Measurements from ENCODE around the gene NCK2. TPM values are rescaled to one million over a fixed set of nuclear protein-coding genes. Genes with fewer than 3 reads are reported as not detected.
A peak's percentile ranks its signal among the peaks of the same experiment; 100 is the strongest.

The NCK2 gene
- total and polyA plus RNA-seq, 2 of the 13 experiments (the other 11 are each of a cell fraction or from before 2014, with no cell fraction given) = 14.8 to 23.5 TPM

DNA sequence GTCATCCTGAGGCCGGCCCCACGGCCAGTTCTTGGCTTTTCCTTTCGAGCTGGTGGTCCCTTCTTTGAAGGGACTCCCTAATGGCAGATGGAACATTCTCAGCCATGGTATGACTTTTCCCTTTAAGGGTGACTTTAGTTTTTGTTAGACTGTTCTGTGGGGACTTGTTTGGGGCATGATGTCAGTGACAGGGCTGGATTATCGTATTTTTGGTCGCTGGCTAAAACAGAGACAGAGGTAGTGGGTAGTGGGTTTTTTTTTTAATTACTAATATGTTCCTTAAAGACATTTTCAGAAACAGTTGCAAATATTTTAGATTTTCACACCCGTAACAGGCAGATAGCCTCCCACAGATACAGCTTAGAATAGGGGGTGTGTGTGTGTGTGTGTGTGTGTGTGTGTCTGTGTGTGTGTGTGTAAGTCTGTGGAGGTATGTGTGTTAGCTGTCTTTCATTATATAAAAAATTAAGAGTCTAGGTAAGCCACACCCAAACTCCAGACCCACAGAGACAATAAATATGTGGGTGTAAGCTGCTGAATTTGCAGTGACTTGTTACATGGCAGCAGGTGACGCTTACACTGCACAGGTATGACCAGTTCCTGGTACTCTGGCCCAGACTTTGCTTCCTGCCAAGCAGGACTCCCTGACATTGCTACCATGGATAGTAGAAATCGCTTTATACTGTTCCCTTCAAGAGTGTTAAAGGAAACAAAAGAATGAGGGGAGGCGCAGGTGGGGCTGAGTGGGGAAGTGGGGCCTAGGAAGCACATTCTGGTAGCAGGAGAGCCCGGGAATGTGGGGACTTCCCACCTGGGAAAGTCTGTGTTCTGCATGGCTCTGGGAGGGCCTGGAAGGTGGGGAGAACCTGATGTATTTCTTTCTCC, 20.9 kb downstream of the NCK2 start:
- no peaks in the 10 kb centered on the region for H3K9me3 ChIP-seq (ENCODE audit: low read length)
- H3K4me1 ChIP-seq (ENCODE audit: insufficient read depth, low read length) = 0 out of 2 replicates have a peak, but pooled peaks cover 7% of the 10 kb centered on the region
- H3K79me2 ChIP-seq (ENCODE audit: insufficient read depth, low read length) = peaks cover 6% of the 10 kb centered on the region
- TF ChIP-seq, protein P1, sequence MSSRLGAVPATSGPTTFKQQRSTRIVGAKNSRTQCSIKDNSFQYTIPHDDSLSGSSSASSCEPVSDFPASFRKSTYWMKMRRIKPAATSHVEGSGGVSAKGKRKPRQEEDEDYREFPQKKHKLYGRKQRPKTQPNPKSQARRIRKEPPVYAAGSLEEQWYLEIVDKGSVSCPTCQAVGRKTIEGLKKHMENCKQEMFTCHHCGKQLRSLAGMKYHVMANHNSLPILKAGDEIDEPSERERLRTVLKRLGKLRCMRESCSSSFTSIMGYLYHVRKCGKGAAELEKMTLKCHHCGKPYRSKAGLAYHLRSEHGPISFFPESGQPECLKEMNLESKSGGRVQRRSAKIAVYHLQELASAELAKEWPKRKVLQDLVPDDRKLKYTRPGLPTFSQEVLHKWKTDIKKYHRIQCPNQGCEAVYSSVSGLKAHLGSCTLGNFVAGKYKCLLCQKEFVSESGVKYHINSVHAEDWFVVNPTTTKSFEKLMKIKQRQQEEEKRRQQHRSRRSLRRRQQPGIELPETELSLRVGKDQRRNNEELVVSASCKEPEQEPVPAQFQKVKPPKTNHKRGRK (CRISPR knock-in tag; IDR thresholded peaks at IDR 0.05) = no peak
- TF ChIP-seq RBAK (CRISPR knock-in tag; IDR thresholded peaks at IDR 0.05) = 0 out of 2 replicates have a peak, but pooled peaks have one; percentile 51
- H3K36me3 ChIP-seq (replicated peaks in 1 of 2; ENCODE audit: control insufficient read depth in 1 of 2, insufficient read depth in 2 of 2, low read length in 2 of 2) = no peaks in the 10 kb centered on the region
- H3K4me3 ChIP-seq (replicated peaks in 1 of 3; ENCODE audit: insufficient read depth in 1 of 3, low read depth in 2 of 3, low read length in 3 of 3) = no peak overlapping the region
- ChIA-PET POLR2A (no interaction called here), CTCF (ENCODE audit: low intra/inter-chr PET ratio, low total read pairs) (no interaction called here)
- H3K9ac ChIP-seq (ENCODE audit: insufficient read depth, low read depth, low read length) = no peak overlapping the region
- intact Hi-C loops (cut with micrococcal nuclease; ENCODE audit: unreplicated experiment) = no loop called here
- no peak overlapping the region for H3K4me2 ChIP-seq (ENCODE audit: low read depth, low read length)
- 93% methylated on average over 10 of the region's 10 CpGs for WGBS (ENCODE audit: low lambda C conversion rate)
- no peak for ATAC-seq
- H3K27ac ChIP-seq (ENCODE audit: extremely low read length, insufficient read depth, low read length) = no peak overlapping the region
- no peak for DNase-seq (ENCODE audit: low spot score)
- peaks cover 2% of the 10 kb centered on the region; the same call in 1 of the 2 replicates for H4K20me1 ChIP-seq (ENCODE audit: insufficient read depth, low read length)
- in situ Hi-C loops (cut with HindIII; ENCODE audit: extremely low pct_ligation_motif_present, low pct_unique_long_range_greater_than_20kb) = no loop called here
- no peak overlapping the region for H2AFZ ChIP-seq (ENCODE audit: low read length)
- no TSS peak for BruUV-seq (replicated peaks)
- no peak for FAIRE-seq
- no peaks in the 10 kb centered on the region for H3K27me3 ChIP-seq (ENCODE audit: control insufficient read depth in 1 of 2, insufficient read depth in 2 of 2, low read length in 2 of 2)

DNA sequence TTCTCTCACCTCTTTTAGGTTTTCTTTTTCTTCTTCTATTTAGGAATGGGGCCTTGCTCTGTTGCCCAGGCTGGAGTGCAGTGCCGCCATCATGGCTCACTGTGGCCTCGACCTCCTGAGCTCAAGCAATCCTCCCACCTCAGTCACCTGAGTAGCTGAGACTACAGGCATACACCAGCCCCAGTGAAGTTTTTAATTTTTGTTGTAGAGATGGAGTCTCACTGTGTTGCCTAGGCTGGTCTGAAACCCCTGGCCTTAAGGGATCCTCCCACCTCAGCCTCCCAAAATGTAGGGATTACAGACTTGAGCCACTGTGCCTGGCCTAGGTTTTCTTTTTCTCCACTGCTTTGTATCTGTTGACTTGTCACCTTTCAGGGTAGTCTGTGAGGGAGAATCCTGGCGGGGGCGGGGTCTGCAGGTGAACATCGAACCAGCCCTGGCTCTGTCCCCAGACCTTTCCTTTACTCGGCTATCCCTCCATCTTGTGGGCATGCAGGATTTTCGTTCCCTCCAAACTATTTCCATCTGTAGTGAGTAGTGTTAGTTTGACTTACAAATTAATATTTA, 21.7 kb downstream of the NCK2 start:
- H3K9me3 ChIP-seq (ENCODE audit: low read length) = no peaks in the 10 kb centered on the region
- peaks cover 6% of the 10 kb centered on the region for H3K79me2 ChIP-seq (ENCODE audit: insufficient read depth, low read length)
- BruUV-seq (replicated peaks) = no TSS peak
- FAIRE-seq = no peak
- ATAC-seq = no peak
- H3K27me3 ChIP-seq (ENCODE audit: control insufficient read depth in 1 of 2, insufficient read depth in 2 of 2, low read length in 2 of 2) = no peaks in the 10 kb centered on the region
- TF ChIP-seq ZNF121 (CRISPR knock-in tag; IDR thresholded peaks at IDR 0.05) (0 out of 2 replicates have a peak, but pooled peaks have one; percentile 36), AKAP8 (CRISPR knock-in tag; IDR thresholded peaks at IDR 0.05) (no peak)
- H3K27ac ChIP-seq (ENCODE audit: extremely low read length, insufficient read depth, low read length) = no peak overlapping the region
- H3K4me2 ChIP-seq (ENCODE audit: low read depth, low read length) = no peak overlapping the region
- H3K9ac ChIP-seq (ENCODE audit: insufficient read depth, low read depth, low read length) = no peak overlapping the region
- 94% methylated on average over 7 of the region's 7 CpGs for WGBS (ENCODE audit: low lambda C conversion rate)
- ChIA-PET POLR2A (no interaction called here), CTCF (ENCODE audit: low intra/inter-chr PET ratio, low total read pairs) (no interaction called here)
- DNase-seq (ENCODE audit: low spot score) = no peak
- in situ Hi-C loops (cut with HindIII; ENCODE audit: extremely low pct_ligation_motif_present, low pct_unique_long_range_greater_than_20kb) (no loop called here), intact Hi-C loops (cut with micrococcal nuclease; ENCODE audit: unreplicated experiment) (no loop called here)
- H3K4me3 ChIP-seq (replicated peaks in 1 of 3; ENCODE audit: insufficient read depth in 1 of 3, low read depth in 2 of 3, low read length in 3 of 3) = no peak overlapping the region
- 0 out of 2 replicates have a peak, but pooled peaks cover 7% of the 10 kb centered on the region for H3K4me1 ChIP-seq (ENCODE audit: insufficient read depth, low read length)
- no peaks in the 10 kb centered on the region; the same call in 1 of the 2 replicates for H4K20me1 ChIP-seq (ENCODE audit: insufficient read depth, low read length)
- H3K36me3 ChIP-seq (replicated peaks in 1 of 2; ENCODE audit: control insufficient read depth in 1 of 2, insufficient read depth in 2 of 2, low read length in 2 of 2) = no peaks in the 10 kb centered on the region
- H2AFZ ChIP-seq (ENCODE audit: low read length) = no peak overlapping the region

Data from HepG2 (cell line).